HG03060 (cell line): Measurements from ENCODE around the gene ZNF266.

Source experiments
- ATAC-seq: cut with Tn5 transposase; IDR thresholded peaks from one replicate; pipeline ENCODE4 v1.9.1; 2021; ENCODE audit warnings: low read depth, moderate number of reproducible peaks; ENCODE audit not compliant: unreplicated experiment

ZNF266 gene

DNA sequence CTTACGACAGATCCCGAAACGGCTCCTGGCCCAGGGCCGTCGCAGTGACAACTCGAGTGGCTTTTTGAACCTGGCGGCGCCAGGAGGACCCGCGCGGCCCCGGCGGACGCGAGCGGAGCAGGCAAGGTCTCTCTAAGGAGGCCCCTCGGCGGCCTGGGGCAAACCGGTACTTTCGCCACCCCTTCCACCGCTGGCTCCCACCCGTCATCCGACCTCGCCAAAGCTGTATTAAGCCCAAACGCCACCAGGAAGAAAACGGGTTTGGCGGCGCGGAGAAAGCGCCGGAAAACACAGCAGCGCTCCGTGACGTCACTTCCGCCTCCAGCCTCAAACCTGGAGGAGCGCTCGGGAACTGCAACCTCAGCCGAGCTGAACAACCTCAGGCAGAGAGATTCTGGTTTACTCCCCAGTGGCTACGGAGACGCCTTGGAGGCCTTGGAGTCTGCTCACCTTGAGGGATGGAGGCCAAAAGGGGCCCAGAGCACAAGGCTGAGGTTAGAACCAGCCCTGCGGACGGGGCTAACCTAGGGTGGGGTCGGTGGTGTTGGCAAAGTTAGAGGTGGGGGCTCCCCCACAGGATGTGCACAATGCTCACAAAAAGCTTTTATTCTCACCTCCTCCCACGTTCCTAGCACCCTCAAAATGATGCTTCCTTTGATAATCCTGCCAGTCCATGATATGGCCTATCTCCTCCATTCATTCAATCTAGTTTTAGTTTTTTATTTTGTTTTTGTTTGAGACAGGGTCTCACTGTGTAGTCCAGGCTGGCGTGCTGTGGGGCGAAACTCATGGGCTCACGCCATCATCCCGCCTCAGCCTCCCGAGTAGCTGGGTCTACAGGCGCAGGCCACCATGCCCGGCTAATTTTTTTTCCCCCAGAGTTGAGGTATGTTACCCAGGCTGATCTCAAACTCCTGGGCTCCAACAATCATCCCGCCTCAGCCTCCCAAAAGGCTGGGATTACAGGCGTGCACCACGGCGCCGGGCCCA is at the start of gene ZNF266:
Gene ZNF266, minus strand, starts transcription at position 295 of the 990 bp plus-strand sequence. CDS start 15,484 bp downstream, outside the sequence.
- ATAC-seq: peak; percentile 66

- no peak for ATAC-seq
These were observed 49.8 kb upstream of the ZNF266 start for GRCh38 chr19:9485140-9485539.

DNA sequence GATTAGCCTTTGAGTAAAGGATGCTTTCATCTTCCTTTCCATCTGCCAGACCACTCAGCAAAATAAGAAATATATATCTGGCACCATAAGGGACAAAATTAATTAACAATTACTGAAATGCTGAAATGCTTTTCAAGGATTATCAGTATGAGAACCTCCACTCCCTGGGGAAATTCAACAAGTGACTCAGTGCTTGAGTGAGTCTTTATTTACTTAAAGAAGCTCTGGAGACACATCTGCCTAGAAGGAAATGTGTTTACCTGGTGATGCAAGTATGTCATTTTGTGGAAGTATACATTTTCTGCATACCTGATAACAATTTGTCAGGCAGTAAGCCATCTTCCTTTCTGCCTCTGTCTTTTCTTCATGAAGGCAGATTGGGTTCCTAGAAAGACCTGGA is 39.6 kb upstream of the ZNF266 start:
- no peak for ATAC-seq

DNA sequence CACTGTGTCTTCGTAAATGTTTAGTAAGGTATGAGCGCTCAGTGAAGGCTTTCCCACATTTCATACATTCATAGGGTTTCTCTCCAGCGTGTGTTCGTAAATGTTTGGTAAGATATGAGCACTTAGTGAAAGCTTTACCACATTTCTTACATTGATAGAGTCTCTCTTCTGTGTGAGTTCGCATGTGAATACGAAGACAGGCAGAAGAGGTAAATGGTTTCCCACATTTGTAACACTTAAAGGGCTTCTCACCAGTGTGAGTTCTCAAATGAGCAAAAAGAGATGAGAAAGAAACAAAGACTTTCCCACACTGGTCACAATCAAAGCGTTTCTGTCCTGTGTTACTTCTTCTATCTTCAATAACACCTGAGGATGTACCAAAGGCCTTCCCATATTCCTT is 31.8 kb upstream of the ZNF266 start:
- ATAC-seq: no peak

DNA sequence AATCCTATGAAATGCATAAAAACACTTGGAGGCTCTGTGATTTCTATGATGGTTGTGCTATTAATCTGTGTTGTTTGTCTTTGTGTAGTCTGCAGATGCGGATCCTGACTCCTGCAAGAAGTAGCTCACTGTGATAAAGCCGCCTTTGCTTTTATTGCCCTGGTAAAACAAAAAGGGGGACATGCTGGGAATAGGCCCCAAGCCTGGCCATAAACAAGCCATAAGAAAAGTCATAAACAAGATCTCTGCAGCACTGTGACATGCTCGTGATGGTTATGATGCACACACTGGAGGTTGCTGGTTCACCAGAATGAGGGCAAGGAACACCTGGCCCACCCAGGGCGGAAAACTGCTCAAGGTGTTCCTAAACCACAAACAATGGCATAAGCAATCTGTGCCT is 26.6 kb upstream of the ZNF266 start:
- ATAC-seq: no peak

DNA sequence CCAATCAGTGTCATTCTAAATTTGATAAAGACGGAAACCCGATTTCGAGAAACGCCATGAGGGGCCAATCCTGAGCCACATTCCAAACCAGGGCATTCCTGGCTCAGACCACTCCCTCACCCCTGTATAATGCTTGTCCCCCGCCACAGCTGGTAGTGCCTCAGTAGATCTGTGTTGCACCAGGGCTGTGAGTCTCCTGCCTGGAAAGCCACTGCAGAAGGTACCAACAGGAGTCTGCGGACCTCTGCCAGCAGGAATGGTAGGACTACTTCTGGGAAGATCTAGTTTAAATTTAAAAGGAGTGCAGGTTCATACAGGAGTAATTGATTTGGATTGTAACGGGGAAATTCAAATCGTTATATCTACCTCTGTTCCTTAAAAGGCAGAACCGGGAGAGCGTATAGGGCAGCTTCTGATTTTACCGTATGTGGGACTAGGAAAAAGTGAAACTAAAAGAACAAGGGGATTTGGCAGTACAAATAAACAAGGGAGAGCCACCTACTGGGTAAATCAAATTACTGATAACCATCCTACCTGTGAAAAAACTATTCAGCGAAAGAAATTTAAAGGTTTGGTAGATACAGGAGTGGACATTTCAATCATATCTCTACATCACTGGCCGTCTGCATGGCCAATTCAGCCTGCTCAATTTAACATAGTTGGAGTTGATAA is 20.8 kb upstream of the ZNF266 start:
- no peak for ATAC-seq

DNA sequence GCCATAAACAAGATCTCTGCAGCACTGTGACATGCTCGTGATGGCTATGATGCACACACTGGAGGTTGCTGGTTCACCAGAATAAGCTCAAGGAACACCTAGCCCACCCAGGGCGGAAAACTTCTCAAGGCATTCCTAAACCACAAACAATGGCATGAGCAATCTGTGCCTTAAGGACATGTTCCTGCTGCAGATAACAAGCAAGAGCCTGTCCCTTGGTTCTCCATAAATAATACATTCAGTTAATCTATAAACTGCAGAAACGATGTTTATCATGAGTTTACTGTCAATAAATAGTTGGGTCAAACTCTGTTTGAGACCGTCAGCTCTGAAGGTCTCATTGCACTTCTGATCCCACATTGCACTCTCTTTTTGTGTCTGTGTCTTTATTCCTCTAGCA is 18.6 kb upstream of the ZNF266 start:
- no peak for ATAC-seq

- no peak for ATAC-seq
These were observed 9.7 kb upstream of the ZNF266 start for GRCh38 chr19:9445037-9445436.

GRCh38 chr19:9436358-9436757 is 985 bp upstream of the ZNF266 start:
- ATAC-seq: no peak

- no peak for ATAC-seq
These were observed 3.9 kb downstream of the ZNF266 start for GRCh38 chr19:9431475-9431874.

DNA sequence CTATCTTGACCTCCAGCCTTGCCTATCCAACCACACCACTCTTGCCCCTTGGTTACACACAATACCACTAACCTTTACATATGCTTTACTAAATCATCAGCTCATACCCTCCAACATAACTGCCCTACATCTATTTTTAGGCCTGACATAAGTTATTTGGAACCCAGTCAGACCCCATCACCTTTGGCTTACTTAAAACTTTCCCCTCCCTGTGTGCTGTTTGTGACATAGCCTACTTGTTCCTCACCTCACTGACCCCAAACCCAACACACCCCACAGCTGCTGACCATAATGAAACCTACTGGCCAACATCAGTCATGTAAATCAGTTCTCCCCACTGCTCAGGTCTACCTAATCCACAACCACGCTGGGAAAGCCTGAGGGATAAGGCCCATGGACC is 4.9 kb downstream of the ZNF266 start:
- ATAC-seq: no peak

GRCh38 chr19:9427941-9428340 is 7.4 kb downstream of the ZNF266 start:
- ATAC-seq: no peak

DNA sequence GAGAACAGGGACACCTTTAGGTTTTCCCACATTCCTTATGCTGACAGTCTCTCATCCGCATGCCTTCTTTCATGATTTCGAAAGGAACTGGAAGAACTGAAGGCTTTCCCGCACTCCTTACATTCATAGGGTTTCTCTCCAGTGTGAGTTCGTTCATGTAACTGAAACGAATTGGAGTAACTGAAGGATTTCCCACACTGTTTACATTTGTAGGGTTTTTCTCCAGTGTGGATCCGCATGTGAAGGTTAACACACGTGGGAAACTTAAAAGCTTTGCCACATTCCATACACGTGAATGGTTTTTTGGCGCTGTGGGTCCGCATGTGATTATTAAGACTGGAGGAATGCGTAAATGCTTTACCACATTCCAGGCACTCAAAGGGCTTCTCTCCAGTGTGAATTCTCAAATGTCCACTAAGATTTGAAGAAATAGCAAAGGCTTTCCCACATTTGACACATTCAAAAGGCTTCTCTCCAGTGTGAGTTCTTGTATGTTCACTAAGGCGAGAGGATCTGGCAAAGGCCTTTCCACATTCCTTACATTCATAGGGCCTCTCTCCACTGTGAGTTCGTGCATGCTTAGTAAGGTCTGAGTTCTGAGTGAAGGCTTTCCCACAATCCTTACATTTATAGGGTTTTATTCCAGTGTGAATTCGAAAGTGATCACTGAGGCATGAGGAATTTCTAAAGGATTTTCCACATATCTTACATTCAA is 22.0 kb downstream of the ZNF266 start:
- ATAC-seq: no peak

DNA sequence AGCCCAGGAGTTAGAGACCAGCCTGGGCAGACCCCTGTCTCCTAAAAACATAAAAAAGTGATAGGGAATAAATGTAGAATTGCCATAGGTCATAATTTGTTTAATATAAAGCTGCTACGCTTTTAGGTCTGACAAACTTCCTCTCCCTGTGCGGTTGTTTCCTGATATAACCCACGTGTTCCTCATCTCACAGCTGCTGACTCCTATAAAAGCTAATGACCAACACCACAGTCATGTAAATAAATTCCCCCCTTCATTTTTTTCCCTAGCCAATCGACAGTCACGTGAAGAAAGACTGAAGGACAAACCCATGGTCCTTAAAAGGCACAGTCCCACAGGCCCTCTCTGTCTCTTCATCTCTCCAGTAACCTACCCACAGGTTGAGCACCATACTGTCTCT is 27.5 kb downstream of the ZNF266 start:
- ATAC-seq: no peak

DNA sequence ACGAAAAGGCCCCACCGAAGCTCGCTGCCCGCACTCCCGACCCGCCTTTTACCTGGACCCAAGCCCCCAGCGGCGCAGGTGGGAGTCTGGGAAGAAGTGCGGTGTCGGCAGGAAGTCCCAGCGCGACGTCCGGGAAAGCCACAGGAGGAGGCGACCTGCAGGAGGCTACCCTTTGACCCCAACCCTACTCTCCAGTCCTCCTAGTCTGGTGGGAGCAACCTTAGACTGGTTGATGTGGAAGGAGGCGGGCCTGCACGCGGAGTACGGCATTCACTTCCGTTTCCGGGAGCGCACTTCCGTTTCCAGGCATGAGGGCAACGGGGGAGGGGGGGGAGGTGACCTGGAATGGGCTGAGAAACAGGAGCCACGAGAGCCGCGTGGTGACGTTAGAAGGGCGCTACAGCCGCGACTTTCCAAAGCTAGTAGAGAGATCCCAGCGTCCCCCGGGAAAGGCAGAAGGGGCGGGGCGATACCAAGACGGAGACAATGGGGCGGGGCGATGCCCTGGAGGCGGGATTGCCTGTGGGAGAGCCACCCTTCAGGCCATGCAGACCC is 28.5 kb downstream of the ZNF266 start:
- no peak for ATAC-seq

GRCh38 chr19:9381361-9381785 is 54.0 kb downstream of the ZNF266 start:
- no peak for ATAC-seq

DNA sequence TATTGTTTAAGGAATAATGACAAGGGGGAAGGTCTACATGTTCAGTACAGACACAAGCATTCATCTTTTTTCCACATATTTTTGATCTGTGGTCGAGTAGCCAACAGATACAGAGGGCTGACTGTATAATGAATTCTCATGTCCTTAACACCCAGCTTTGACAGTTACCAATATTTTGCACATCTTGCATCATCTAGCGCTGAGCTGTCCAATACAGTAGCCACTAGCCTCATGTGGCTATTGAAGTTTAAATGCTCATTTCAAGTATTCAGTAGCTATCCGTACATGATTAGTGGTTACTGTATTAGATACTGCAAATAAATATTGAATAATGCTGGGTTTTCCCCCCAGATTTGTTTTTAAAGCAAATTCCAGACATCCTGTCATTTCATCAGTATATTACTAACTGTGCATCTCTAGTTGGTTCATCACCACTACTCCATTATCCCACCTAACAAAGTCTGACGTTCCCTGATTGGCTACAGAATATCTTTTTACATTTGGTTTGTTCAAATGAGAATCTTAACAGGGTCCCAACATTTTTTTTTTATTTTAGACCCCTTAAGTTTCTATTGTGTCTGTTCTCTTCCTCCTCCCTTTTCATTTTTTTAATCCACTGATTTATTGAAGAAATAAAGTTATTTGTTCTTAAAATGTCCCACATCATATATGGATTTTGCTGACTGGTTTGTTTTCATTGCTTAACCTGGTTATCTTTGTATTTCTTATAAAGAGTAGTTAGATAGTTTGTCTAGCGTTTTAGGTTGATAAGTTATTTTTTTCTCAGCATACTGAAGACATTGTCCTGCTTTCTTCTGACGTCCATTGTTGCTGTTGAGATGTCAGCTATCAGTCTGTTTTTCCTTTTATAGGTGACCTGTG is 64.4 kb downstream of the ZNF266 start:
- no peak for ATAC-seq

DNA sequence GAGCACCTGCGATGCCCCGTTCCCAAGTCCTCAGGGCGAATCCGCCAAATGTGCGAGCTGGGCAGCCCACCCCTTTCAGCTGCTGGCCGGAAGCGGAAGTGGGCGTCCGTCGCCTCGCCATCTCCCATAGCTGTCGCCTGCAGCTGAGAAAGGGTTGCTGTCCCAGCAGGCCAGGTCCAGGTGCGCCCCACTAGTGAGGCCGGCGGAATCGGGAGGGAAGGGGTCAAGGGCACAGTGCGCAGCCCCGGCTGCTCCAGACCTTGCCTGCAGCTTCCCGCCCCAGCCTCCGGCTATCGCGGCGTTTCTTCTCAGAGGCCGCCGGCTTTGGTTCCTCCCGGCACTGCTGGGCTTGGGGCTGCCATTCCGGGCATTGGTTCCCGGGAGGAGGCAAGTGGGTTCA is 72.5 kb downstream of the ZNF266 start, which contains the start of gene ZNF177:
Gene ZNF177, plus strand, starts transcription at position 109 of the 400 bp plus-strand sequence. CDS start 15,299 bp downstream, outside the sequence.
- ATAC-seq: no peak
